H1 (cell line): ENCODE measurements around the gene TPM2. TPM values are rescaled to one million over a fixed set of nuclear protein-coding genes. Genes with fewer than 3 reads are reported as not detected.

Source experiments
- CTCF ChIA-PET: fragments of 300-600 bp; sonication (Branson Sonifier 250); formaldehyde crosslinking; loops from one replicate; lab custom pipeline; 2021; ENCODE audit not compliant: partially characterized antibody; lab: Charles Lee
- POLR2A ChIA-PET: fragments of 300-600 bp; sonication (Branson Sonifier 250); formaldehyde crosslinking; loops from one replicate; lab custom pipeline; 2021; ENCODE audit warnings: inconsistent platforms; ENCODE audit not compliant: partially characterized antibody; lab: Charles Lee
- DNase-seq, 2 experiments: peaks; one replicate each; pipeline versions ENCODE4 v3.0.0 to v3.0.0-alpha.2; 2010 to 2022; ENCODE audit warnings: low spot score in 2 of 2, low read depth in 1 of 2, mixed read lengths in 1 of 2
- FAIRE-seq: peaks from 2 replicates; lab custom pipeline; 2011; peaks lifted over from hg19 to GRCh38; lab: Jason Lieb, UNC
- H2AFZ ChIP-seq: 2 replicates; pipeline ENCODE4 v1.8.1; 2012; ENCODE audit warnings: low read length, inconsistent platforms
- H2AK5ac ChIP-seq: 2 replicates; pipeline ENCODE4 v1.6.1; 2013; ENCODE audit warnings: low read depth, low read length
- H2BK120ac ChIP-seq: replicated peaks from 2 replicates; pipeline ENCODE3; 2013; ENCODE audit warnings: low read depth, low read length, inconsistent platforms
- H2BK12ac ChIP-seq: 2 replicates; pipeline ENCODE4 v1.6.1; 2013; ENCODE audit warnings: low read depth, low read length
- H2BK15ac ChIP-seq: 2 replicates; pipeline ENCODE4 v1.6.1; 2013; ENCODE audit warnings: low read length
- H2BK20ac ChIP-seq: 2 replicates; pipeline ENCODE4 v1.6.1; 2013; ENCODE audit warnings: low read length
- H2BK5ac ChIP-seq: 2 replicates; pipeline ENCODE4 v1.6.1; 2013; ENCODE audit warnings: low read depth, low read length
- H3K14ac ChIP-seq: 2 replicates; pipeline ENCODE4 v1.6.1; 2013; ENCODE audit warnings: inconsistent platforms; ENCODE audit not compliant: insufficient read length
- H3K18ac ChIP-seq: 2 replicates; pipeline ENCODE4 v1.6.1; 2013; ENCODE audit warnings: low read length; ENCODE audit errors: extremely low read depth
- H3K23ac ChIP-seq: 2 replicates; pipeline ENCODE4 v1.6.1; 2013; ENCODE audit warnings: inconsistent platforms; ENCODE audit not compliant: insufficient read length
- H3K23me2 ChIP-seq: 2 replicates; pipeline ENCODE4 v1.6.1; 2013; ENCODE audit warnings: low read depth, low read length
- H3K27ac ChIP-seq: 2 replicates; pipeline ENCODE4 v1.6.1; 2011; ENCODE audit warnings: low read depth, low read length, inconsistent platforms
- H3K27me3 ChIP-seq, 4 experiments: replicated peaks in 1 of 4; 1 replicate in 1 of 4; 2 replicates in 3 of 4; pipeline versions ENCODE4 v1.6.1 to v1.8.1; 2011 to 2013; ENCODE audit warnings: low read length in 3 of 4, mild to moderate bottlenecking in 3 of 4, inconsistent platforms in 2 of 4, mixed read lengths in 2 of 4, moderate library complexity in 1 of 4; ENCODE audit not compliant: control insufficient read depth in 3 of 4, insufficient read depth in 3 of 4; ENCODE audit errors: extremely low read depth in 1 of 4
- H3K36me3 ChIP-seq, 4 experiments: 2 replicates each; pipeline versions ENCODE4 v1.6.1 to v1.8.1; 2011 to 2013; ENCODE audit warnings: mild to moderate bottlenecking in 4 of 4, low read length in 3 of 4, moderate library complexity in 2 of 4, control low read depth in 1 of 4, inconsistent platforms in 1 of 4; ENCODE audit not compliant: insufficient read depth in 4 of 4, control insufficient read depth in 2 of 4
- H3K4ac ChIP-seq: replicated peaks from 2 replicates; pipeline ENCODE3; 2013; ENCODE audit warnings: low read length, low read depth, mixed read lengths, inconsistent platforms; ENCODE audit not compliant: insufficient read length
- H3K4me1 ChIP-seq, 4 experiments: replicated peaks in 1 of 4; 1 replicate in 1 of 4; 2 replicates in 3 of 4; pipeline versions ENCODE4 v1.6.1 to v1.8.1; 2011 to 2013; ENCODE audit warnings: low read length in 3 of 4, inconsistent platforms in 2 of 4, mixed read lengths in 1 of 4; ENCODE audit not compliant: insufficient read depth in 4 of 4, control insufficient read depth in 3 of 4
- H3K4me2 ChIP-seq, 2 experiments: 2 replicates each; pipeline versions ENCODE4 v1.6.1 to v1.8.1; 2011 to 2013; ENCODE audit warnings: low read depth in 2 of 2, low read length in 2 of 2, control low read depth in 1 of 2, inconsistent platforms in 1 of 2, mild to moderate bottlenecking in 1 of 2; ENCODE audit not compliant: insufficient read depth in 1 of 2
- H3K4me3 ChIP-seq, 4 experiments: fragments of 200-600, 300-600 bp in 1 of 4; sonication (generic), shearing (Covaris generic), sonication (Bioruptor Twin) in 1 of 4; 2 replicates each; pipeline versions ENCODE4 v1.5.1 to v1.8.1; 2011 to 2016; ENCODE audit warnings: low read length in 4 of 4, low read depth in 3 of 4, control low read depth in 2 of 4, inconsistent platforms in 2 of 4, mild to moderate bottlenecking in 2 of 4, mixed read lengths in 1 of 4, moderate library complexity in 1 of 4; ENCODE audit not compliant: insufficient read depth in 2 of 4; ENCODE audit errors: extremely low read depth in 1 of 4
- H3K56ac ChIP-seq: replicated peaks from 2 replicates; pipeline ENCODE3; 2013; ENCODE audit warnings: low read depth, mild to moderate bottlenecking, mixed read lengths, low read length, inconsistent platforms; ENCODE audit not compliant: insufficient read length
- H3K79me1 ChIP-seq: 2 replicates; pipeline ENCODE4 v1.6.1; 2013; ENCODE audit warnings: low read depth, low read length, control low read depth
- H3K79me2 ChIP-seq, 2 experiments: 2 replicates each; pipeline versions ENCODE4 v1.6.1 to v1.8.1; 2012 to 2013; ENCODE audit warnings: low read length in 2 of 2, mild to moderate bottlenecking in 2 of 2, inconsistent platforms in 1 of 2; ENCODE audit not compliant: insufficient read depth in 2 of 2, control insufficient read depth in 1 of 2
- H3K9ac ChIP-seq, 4 experiments: replicated peaks in 1 of 4; 1 replicate in 1 of 4; 2 replicates in 3 of 4; pipeline versions ENCODE4 v1.6.1 to v1.8.1; 2011 to 2013; ENCODE audit warnings: low read depth in 3 of 4, low read length in 3 of 4, control low read depth in 2 of 4, mild to moderate bottlenecking in 2 of 4, moderate library complexity in 2 of 4, inconsistent platforms in 1 of 4; ENCODE audit errors: extremely low read depth in 1 of 4
- H3K9me3 ChIP-seq, 2 experiments: 2 replicates each; pipeline versions ENCODE4 v1.6.1 to v1.8.1; 2012 to 2013; ENCODE audit warnings: mild to moderate bottlenecking in 2 of 2, moderate library complexity in 2 of 2, control low read depth in 1 of 2, inconsistent platforms in 1 of 2, low read depth in 1 of 2, low read length in 1 of 2, mixed read lengths in 1 of 2; ENCODE audit not compliant: insufficient read depth in 2 of 2
- H4K20me1 ChIP-seq, 2 experiments: replicated peaks in 1 of 2; 2 replicates each; pipeline versions ENCODE3 to v1.8.1; 2011 to 2013; ENCODE audit warnings: inconsistent platforms in 2 of 2, low read length in 2 of 2, mild to moderate bottlenecking in 1 of 2; ENCODE audit not compliant: insufficient read depth in 2 of 2, control insufficient read depth in 1 of 2
- H4K5ac ChIP-seq: 2 replicates; pipeline ENCODE4 v1.6.1; 2013; ENCODE audit warnings: low read length, low read depth, mixed read lengths, inconsistent platforms; ENCODE audit not compliant: insufficient read length
- H4K8ac ChIP-seq: 2 replicates; pipeline ENCODE4 v1.8.0; 2013; ENCODE audit warnings: mild to moderate bottlenecking, moderate library complexity, low read length, inconsistent platforms; ENCODE audit not compliant: insufficient read depth; ENCODE audit errors: extremely low read depth
- H4K91ac ChIP-seq: replicated peaks from 2 replicates; pipeline ENCODE3; 2013; ENCODE audit warnings: low read length, mixed read lengths, inconsistent platforms; ENCODE audit not compliant: insufficient read length
- JUND ChIP-seq: IDR thresholded peaks from 2 replicates; pipeline ENCODE4 v1.6.1; 2011; ENCODE audit warnings: mild to moderate bottlenecking, improper control_type of control experiment, low read length
- PHF8 ChIP-seq: fragments of 200-600 bp; sonication (generic); conservative IDR thresholded peaks from 2 replicates; pipeline ENCODE4 v1.7.1; 2012; ENCODE audit warnings: low read depth, mild to moderate bottlenecking, inconsistent platforms, low read length, moderate library complexity
- POLR2A ChIP-seq, 2 experiments: IDR thresholded peaks; 1 replicate in 1 of 2; 2 replicates in 1 of 2; pipeline ENCODE4 v1.6.1; 2011; ENCODE audit warnings: low read depth in 2 of 2, low read length in 2 of 2, mild to moderate bottlenecking in 2 of 2; ENCODE audit errors: control extremely low read depth in 1 of 2
- RFX5 ChIP-seq: IDR thresholded peaks from 2 replicates; pipeline ENCODE4 v1.6.1; 2011; ENCODE audit warnings: low read depth, low read length, improper control_type of control experiment, borderline replicate concordance
- RNF2 ChIP-seq: fragments of 200-900, 300-1000 bp; sonication (generic); IDR thresholded peaks from 2 replicates; pipeline ENCODE4 v1.7.1; 2016; ENCODE audit warnings: borderline replicate concordance, low read depth, mild to moderate bottlenecking, antibody characterized with exemption, low read length; ENCODE audit not compliant: poor library complexity, severe bottlenecking; ENCODE audit errors: missing control alignments
- SIRT6 ChIP-seq: IDR thresholded peaks from one replicate; pipeline ENCODE4 v1.7.1; 2012; ENCODE audit warnings: low read length, inconsistent platforms
- SP1 ChIP-seq: IDR thresholded peaks from 2 replicates; pipeline ENCODE4 v1.6.1; 2011; ENCODE audit warnings: low read depth, low read length
- TAF1 ChIP-seq: IDR thresholded peaks from 2 replicates; pipeline ENCODE4 v1.6.1; 2011; ENCODE audit warnings: mild to moderate bottlenecking, low read depth, low read length
- TBP ChIP-seq: IDR thresholded peaks from 2 replicates; pipeline ENCODE4 v1.6.1; 2011; ENCODE audit warnings: low read depth, low read length, improper control_type of control experiment
- TCF12 ChIP-seq: IDR thresholded peaks from 2 replicates; pipeline ENCODE4 v1.6.1; 2011; ENCODE audit warnings: low read depth, mild to moderate bottlenecking, low read length
- ZNF274 ChIP-seq: IDR thresholded peaks from 2 replicates; pipeline ENCODE4 v1.7.0; 2012; ENCODE audit warnings: low read length, borderline replicate concordance; ENCODE audit errors: extremely low read depth
- WGBS, 2 experiments: shearing (Covaris generic) in 1 of 2; methylation state at CpG; one replicate each; pipeline versions ENCODE4 v1.1.6 to v1.1.7; 2013 to 2015; ENCODE audit warnings: low lambda C conversion rate in 2 of 2, mixed read lengths in 2 of 2, inconsistent platforms in 1 of 2, low coverage in 1 of 2, missing lambda C conversion rate in 1 of 2; ENCODE audit not compliant: insufficient replicate concordance in 2 of 2, insufficient coverage in 1 of 2, insufficient read length in 1 of 2; ENCODE audit errors: extremely low coverage in 1 of 2, missing lambda C conversion rate in 1 of 2; 5-methylcytosine and 5-hydroxymethylcytosine counted together
- polyA plus RNA-seq, 7 experiments: library from polyadenylated mRNA; depleted of rRNA in 3 of 7; stranded (reverse) in 5 of 7; unstranded in 2 of 7; fragments of >200 nt in 5 of 7; fragments of 200-250 nt in 2 of 7; gene quantifications; 1 replicate in 5 of 7; 2 replicates in 1 of 7; 4 replicates in 1 of 7; pipeline versions ENCODE4 v1.2.1 to v1.2.3, GENCODE V29; 2011 to 2013; ENCODE audit warnings: missing spikeins in 2 of 7, mixed read lengths in 2 of 7
- total RNA-seq: library from RNA; stranded (reverse); fragmentation: NEBNext Ultra II Directional; extraction: Animal tissue kit (Norgen Biotek cat#: 25700); gene quantifications from 2 replicates; pipeline ENCODE4 v1.2.1, GENCODE V29; 2021

The TPM2 gene
- total and polyA plus RNA-seq, 2 of the 8 experiments (the other 6 are each of a cell fraction or from before 2014, with no cell fraction given) = 62.5 to 181 TPM

GRCh38 chr9:35664531-35665470 lies 24.9 kb downstream of the TPM2 start, which contains the start of gene ARHGEF39:
ARHGEF39 (minus strand) TSS chr9:35665195; CDS start chr9:35665169, 26 bp downstream.
- no peak within 1 kb of the TSS for H3K14ac ChIP-seq
- WGBS, 2 experiments = 7% methylated on average over 57 of the region's 58 CpGs; no CpG with 5 or more reads in 1 of the 2 experiments
- peaks cover 2% of the 10 kb centered on the region; the same call in 1 of the 2 replicates for H3K79me1 ChIP-seq
- H3K4me2 ChIP-seq = peak within 1 kb of the TSS; percentile 74 to 87
- peak within 1 kb of the TSS; percentile 0 to 73 (median 64) for H3K9ac ChIP-seq
- peak within 1 kb of the TSS; percentile 54; the same call in 1 of the 2 replicates for H4K8ac ChIP-seq
- H3K79me2 ChIP-seq = no peaks in the 10 kb centered on the region; a peak in 1 of 4 replicates
- no peak within 1 kb of the TSS for H2AK5ac ChIP-seq
- peak within 1 kb of the TSS; percentile 46; the same call in 1 of the 2 replicates for H2BK12ac ChIP-seq
- H4K20me1 ChIP-seq = peaks cover 0 to 2% of the 10 kb centered on the region in 2 experiments
- H2BK5ac ChIP-seq = peak within 1 kb of the TSS; percentile 91; the same call in 1 of the 2 replicates
- H4K5ac ChIP-seq = peak within 1 kb of the TSS; percentile 87
- FAIRE-seq (no peak), DNase-seq (peak; percentile 81 to 92)
- no peak within 1 kb of the TSS for H3K23ac ChIP-seq
- POLR2A ChIA-PET = interaction anchor here (0.8 to 6.6 kb wide), 16 partner anchors 10 to 149 kb away, joined by 3 to 65 read pairs (median 3); partner anchors contain the start of genes CA9, CREB3, GBA2 and RGP1
- CTCF ChIA-PET = interaction anchor here (0.7 to 15.9 kb wide), 22 partner anchors 8 to 585 kb away, joined by 3 to 347 read pairs (median 5); partner anchors contain the start of genes CA9, CREB3, SIT1 and TLN1
- H2BK120ac ChIP-seq = peak within 1 kb of the TSS; percentile 8
- H3K4ac ChIP-seq = peak within 1 kb of the TSS; percentile 61
- H3K9me3 ChIP-seq = no peaks in the 10 kb centered on the region
- 0 out of 2 replicates have a peak within 1 kb of the TSS, but pooled peaks have one; percentile 56 for H3K27ac ChIP-seq
- peak within 1 kb of the TSS; percentile 11 for H3K56ac ChIP-seq
- H3K36me3 ChIP-seq = peaks cover 6 to 32% (median 13%) of the 10 kb centered on the region in 4 experiments
- H3K27me3 ChIP-seq = no peaks in the 10 kb centered on the region
- H3K23me2 ChIP-seq = peaks cover 4% of the 10 kb centered on the region; the same call in 1 of the 2 replicates
- H3K4me3 ChIP-seq = peak within 1 kb of the TSS; percentile 50 to 84 (median 78)
- peak within 1 kb of the TSS; percentile 85 for H3K18ac ChIP-seq
- H2AFZ ChIP-seq = peak within 1 kb of the TSS; percentile 90; the same call in 1 of the 2 replicates
- H2BK20ac ChIP-seq = no peak within 1 kb of the TSS
- peak within 1 kb of the TSS; percentile 14 for H4K91ac ChIP-seq
- peaks cover 0 to 5% (median 1%) of the 10 kb centered on the region in 4 experiments; a peak in 5 of 7 replicates for H3K4me1 ChIP-seq
- no peak within 1 kb of the TSS for H2BK15ac ChIP-seq
- TF ChIP-seq SIRT6 = no peak
- no peak for TF ChIP-seq ZNF274
- TF ChIP-seq RFX5 = no peak
- TF ChIP-seq RNF2 = no peak
- TF ChIP-seq PHF8 = peak; percentile 71
- TF ChIP-seq TCF12 = no peak
- no peak for TF ChIP-seq JUND
- TF ChIP-seq POLR2A (IDR thresholded peaks at IDR 0.05; ENCODE audit: control extremely low read depth in 1 of 2, low read depth in 2 of 2, low read length in 2 of 2) = peak in 1 of 2 experiments; percentile 75; a peak in 2 of 3 replicates
- TF ChIP-seq SP1 = no peak
- peak; percentile 52; the same call in 1 of the 2 replicates for TF ChIP-seq TAF1
- TF ChIP-seq TBP = peak; percentile 66; the same call in 1 of the 2 replicates
